ENCODE data around the gene ATG10.
A peak's percentile ranks its signal among the peaks of the same experiment; 100 is the strongest.
"Not testable (repeated sequence)": the region's sequence is repeated elsewhere in the genome, so short reads cannot be mapped to it uniquely, and the experiment has no call there.

Gene ATG10

DNA sequence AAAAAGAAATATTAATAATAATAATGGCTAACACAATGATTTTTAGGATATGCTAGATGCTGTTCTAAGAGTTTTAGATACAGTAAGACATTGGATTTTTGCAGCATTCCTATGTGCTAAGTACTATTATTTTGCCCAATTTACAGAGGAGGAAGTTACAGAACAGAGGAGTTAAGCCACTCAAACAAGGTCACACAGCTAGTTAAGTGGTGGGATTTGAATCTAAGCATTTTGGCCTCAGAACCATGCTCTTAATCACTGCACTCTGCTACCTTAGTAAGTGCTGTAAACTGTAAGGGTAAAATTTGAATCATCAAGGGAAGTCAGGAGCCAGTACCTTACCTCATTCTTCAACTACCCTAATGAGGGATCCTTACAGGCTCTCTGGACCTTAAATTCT lies 280.9 kb downstream of the ATG10 start:
- H3K4me1 ChIP-seq (ENCODE audit: control insufficient read depth, low read depth, low read length): peaks cover 15% of the 10 kb centered on the region
- H3K9me3 ChIP-seq (ENCODE audit: control insufficient read depth, low read depth, low read length): no peaks in the 10 kb centered on the region
- no peak overlapping the region for H3K4me3 ChIP-seq (ENCODE audit: low read length)
- no peak overlapping the region for H3K27ac ChIP-seq (ENCODE audit: low read length)
- H3K36me3 ChIP-seq (ENCODE audit: control insufficient read depth, low read depth, low read length): no peaks in the 10 kb centered on the region
- H3K9ac ChIP-seq (ENCODE audit: low read length): no peak overlapping the region
- no peaks in the 10 kb centered on the region for H3K27me3 ChIP-seq (ENCODE audit: control insufficient read depth, insufficient read depth, low read length)

DNA sequence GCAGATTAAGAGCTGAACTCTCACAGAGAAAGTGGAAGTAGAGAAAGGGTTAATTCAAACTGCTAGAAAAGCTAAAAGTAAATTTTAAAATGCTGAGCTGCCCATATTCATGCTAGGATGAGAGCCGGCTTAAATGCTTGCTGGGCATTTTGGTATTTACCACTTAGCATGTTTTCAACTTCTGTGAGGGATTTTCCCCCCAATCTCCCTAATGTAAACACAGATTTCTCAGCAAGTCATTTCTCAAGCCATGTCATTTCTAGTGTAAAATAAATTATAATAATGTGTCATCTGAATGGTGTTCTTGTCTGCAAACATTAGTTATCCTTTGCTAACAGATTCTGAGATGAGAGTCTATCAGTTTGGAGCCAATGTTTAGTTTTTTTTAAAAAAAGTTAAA lies 284.0 kb downstream of the ATG10 start:
- H3K36me3 ChIP-seq (ENCODE audit: control insufficient read depth, low read depth, low read length): no peaks in the 10 kb centered on the region
- no peak overlapping the region for H3K9ac ChIP-seq (ENCODE audit: low read length)
- no peak overlapping the region for H3K27ac ChIP-seq (ENCODE audit: low read length)
- no peaks in the 10 kb centered on the region for H3K27me3 ChIP-seq (ENCODE audit: control insufficient read depth, insufficient read depth, low read length)
- peaks cover 19% of the 10 kb centered on the region for H3K4me1 ChIP-seq (ENCODE audit: control insufficient read depth, low read depth, low read length)
- H3K4me3 ChIP-seq (ENCODE audit: low read length): no peak overlapping the region
- H3K9me3 ChIP-seq (ENCODE audit: control insufficient read depth, low read depth, low read length): no peaks in the 10 kb centered on the region

DNA sequence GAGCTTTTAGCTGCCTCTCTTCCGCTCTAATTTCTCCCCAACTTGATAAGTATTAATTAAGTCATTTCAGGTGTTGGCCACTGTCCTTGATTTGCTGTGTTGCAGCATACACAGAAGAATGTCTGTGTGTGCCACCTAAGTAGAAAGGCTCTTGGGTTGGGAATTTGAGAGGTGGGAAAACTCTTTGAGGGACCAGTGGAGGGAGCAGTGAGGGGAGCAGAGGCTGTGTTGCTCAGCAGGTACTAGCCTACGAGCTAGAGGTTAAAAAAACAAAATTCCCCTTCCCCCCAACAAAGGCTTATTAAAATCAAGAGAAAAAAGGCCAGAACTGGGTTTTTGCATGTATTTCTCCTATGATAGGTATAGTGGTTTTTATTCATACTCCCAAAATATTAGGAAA lies 285.4 kb downstream of the ATG10 start:
- H3K4me3 ChIP-seq (ENCODE audit: low read length): no peak overlapping the region
- H3K9ac ChIP-seq (ENCODE audit: low read length): no peak overlapping the region
- peaks cover 19% of the 10 kb centered on the region for H3K4me1 ChIP-seq (ENCODE audit: control insufficient read depth, low read depth, low read length)
- H3K27me3 ChIP-seq (ENCODE audit: control insufficient read depth, insufficient read depth, low read length): no peaks in the 10 kb centered on the region
- H3K36me3 ChIP-seq (ENCODE audit: control insufficient read depth, low read depth, low read length): no peaks in the 10 kb centered on the region
- no peak overlapping the region for H3K27ac ChIP-seq (ENCODE audit: low read length)
- H3K9me3 ChIP-seq (ENCODE audit: control insufficient read depth, low read depth, low read length): no peaks in the 10 kb centered on the region

DNA sequence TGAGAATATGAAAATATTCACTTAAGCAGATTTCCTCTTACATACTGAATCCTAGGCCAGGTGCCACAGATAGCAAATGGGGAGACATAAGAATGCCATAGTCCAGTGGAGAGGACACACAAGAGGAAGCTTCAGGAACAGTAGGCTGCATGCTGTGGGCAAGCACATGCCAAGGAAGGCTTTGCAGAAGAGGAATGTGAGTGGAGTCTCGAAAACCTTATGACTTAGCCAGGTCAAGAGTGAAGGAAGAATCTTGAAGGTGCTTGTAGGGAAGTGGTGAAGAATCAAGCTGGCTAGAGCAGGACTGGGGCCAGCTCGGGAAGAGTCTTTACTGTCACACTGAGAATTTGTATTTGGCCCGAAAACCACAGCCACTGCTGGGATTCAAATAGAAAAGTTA lies 285.9 kb downstream of the ATG10 start:
- Histone ChIP-seq H3K4me3 (ENCODE audit: low read length) (no peak overlapping the region), H3K27me3 (ENCODE audit: control insufficient read depth, insufficient read depth, low read length) (no peaks in the 10 kb centered on the region), H3K4me1 (ENCODE audit: control insufficient read depth, low read depth, low read length) (peaks cover 19% of the 10 kb centered on the region), H3K9me3 (ENCODE audit: control insufficient read depth, low read depth, low read length) (no peaks in the 10 kb centered on the region), H3K36me3 (ENCODE audit: control insufficient read depth, low read depth, low read length) (no peaks in the 10 kb centered on the region), H3K9ac (ENCODE audit: low read length) (no peak overlapping the region), H3K27ac (ENCODE audit: low read length) (no peak overlapping the region)

DNA sequence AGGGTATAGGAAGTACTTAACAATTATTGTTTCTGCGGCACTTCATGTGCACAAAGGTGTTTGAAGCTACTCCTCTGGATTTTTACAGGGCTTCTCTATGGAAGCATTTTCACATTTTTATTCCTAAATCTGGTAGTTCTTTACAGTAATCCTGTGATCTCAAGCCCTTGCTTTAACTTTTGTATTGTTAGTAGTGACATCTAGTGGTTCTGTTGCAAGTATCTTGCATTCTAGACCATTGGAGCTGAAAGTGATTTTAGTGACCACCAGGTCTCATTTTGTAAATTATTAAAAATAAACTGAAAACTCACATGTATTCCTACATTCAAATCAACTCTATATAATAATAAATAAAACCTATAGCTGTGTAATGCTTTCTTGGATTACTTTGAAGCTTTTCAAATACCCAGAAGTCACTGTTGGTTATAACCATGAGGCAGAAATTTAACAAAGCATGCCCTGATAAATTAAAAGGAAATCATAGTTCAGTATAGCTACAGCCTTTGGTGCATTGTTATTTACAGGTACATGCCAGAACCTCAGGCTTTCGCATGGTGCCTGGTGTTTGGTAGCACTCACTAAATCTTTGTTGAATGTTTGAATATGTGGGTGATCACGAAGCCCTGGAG lies 287.5 kb downstream of the ATG10 start:
- Histone ChIP-seq H3K9ac (ENCODE audit: low read length) (no peak overlapping the region), H3K4me3 (ENCODE audit: low read length) (no peak overlapping the region), H3K27me3 (ENCODE audit: control insufficient read depth, insufficient read depth, low read length) (no peaks in the 10 kb centered on the region), H3K36me3 (ENCODE audit: control insufficient read depth, low read depth, low read length) (no peaks in the 10 kb centered on the region), H3K27ac (ENCODE audit: low read length) (no peak overlapping the region), H3K9me3 (ENCODE audit: control insufficient read depth, low read depth, low read length) (no peaks in the 10 kb centered on the region), H3K4me1 (ENCODE audit: control insufficient read depth, low read depth, low read length) (peaks cover 16% of the 10 kb centered on the region)

DNA sequence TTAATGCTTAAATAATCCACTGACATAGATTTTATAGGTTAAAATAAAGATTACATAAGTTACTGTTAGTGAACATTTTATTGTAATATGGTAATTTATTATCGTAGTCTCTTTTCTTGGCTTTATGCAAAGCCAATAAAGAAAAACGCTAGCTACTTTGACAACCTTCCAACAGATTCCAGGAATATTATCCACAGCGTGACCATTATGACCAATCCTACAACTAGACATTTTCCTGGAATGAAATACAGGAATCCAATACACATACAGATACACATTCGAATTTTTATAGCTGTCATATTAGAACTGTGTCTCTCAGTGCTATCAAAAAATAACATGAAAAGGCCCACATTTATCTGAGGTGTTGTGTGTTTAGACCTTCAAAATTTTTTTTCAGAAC lies 293.2 kb downstream of the ATG10 start:
- no peaks in the 10 kb centered on the region for H3K9me3 ChIP-seq (ENCODE audit: control insufficient read depth, low read depth, low read length)
- no peak overlapping the region for H3K4me3 ChIP-seq (ENCODE audit: low read length)
- no peak overlapping the region for H3K9ac ChIP-seq (ENCODE audit: low read length)
- H3K27me3 ChIP-seq (ENCODE audit: control insufficient read depth, insufficient read depth, low read length): no peaks in the 10 kb centered on the region
- H3K27ac ChIP-seq (ENCODE audit: low read length): no peak overlapping the region
- H3K36me3 ChIP-seq (ENCODE audit: control insufficient read depth, low read depth, low read length): no peaks in the 10 kb centered on the region
- H3K4me1 ChIP-seq (ENCODE audit: control insufficient read depth, low read depth, low read length): no peaks in the 10 kb centered on the region

DNA sequence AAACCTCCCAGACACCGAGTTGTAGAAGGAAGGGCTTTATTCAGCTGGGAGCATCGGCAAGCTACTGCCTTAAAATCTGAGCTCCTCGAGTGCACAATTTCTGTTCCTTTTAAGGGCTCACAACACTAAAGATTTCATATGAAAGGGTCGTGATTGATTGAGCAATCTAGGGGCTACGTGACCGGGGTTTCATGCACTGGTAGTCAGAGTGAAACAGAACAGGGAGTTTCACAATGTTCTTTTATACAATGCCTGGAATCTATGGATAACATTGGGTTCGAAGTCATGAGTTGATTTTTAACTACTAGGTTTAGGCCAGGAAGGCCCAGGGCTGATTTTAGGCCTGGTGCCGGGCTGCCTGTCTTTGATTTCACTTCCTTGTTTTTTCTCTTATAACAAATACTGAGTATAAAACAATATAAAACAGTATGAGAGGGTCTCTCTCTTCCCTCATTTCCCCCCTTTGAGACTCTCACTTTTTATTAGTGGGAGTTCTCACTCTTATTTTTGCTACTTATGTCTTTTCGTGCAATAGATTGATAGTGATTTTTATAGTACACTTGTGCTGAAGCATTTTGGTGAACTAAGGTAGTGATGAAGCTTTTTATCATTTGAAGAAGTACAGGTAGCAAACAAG lies 295.6 kb downstream of the ATG10 start:
- not testable (repeated sequence) for H3K36me3 ChIP-seq (ENCODE audit: control insufficient read depth, low read depth, low read length); H3K4me1 ChIP-seq (ENCODE audit: control insufficient read depth, low read depth, low read length); H3K9me3 ChIP-seq (ENCODE audit: control insufficient read depth, low read depth, low read length)

DNA sequence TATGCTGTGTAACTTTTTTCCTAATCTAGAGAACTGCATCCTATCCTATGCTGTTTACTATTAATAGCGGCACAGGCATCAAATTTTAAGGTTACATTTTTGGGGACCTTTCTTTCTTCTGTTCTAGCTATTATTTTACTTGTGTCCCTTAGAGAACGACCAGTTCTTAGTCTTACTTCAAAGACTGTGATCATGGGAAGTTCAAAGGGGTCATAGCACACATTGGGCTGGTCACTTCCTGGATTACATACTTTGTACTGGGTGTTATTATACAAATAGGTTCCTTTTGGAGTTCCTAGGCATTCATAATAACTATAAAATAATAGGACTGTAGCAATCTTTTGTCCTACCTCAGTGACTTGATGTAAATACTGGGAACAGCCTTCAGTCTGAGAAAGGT lies 297.5 kb downstream of the ATG10 start:
- H3K27me3 ChIP-seq (ENCODE audit: control insufficient read depth, insufficient read depth, low read length); H3K9ac ChIP-seq (ENCODE audit: low read length); H3K9me3 ChIP-seq (ENCODE audit: control insufficient read depth, low read depth, low read length); H3K4me3 ChIP-seq (ENCODE audit: low read length); H3K27ac ChIP-seq (ENCODE audit: low read length); H3K4me1 ChIP-seq (ENCODE audit: control insufficient read depth, low read depth, low read length); H3K36me3 ChIP-seq (ENCODE audit: control insufficient read depth, low read depth, low read length): not testable (repeated sequence)

More for the DNA sequence above, 295.6 kb downstream of the ATG10 start:
- H3K9ac ChIP-seq (ENCODE audit: low read length); H3K27ac ChIP-seq (ENCODE audit: low read length); H3K27me3 ChIP-seq (ENCODE audit: control insufficient read depth, insufficient read depth, low read length); H3K4me3 ChIP-seq (ENCODE audit: low read length): not testable (repeated sequence)

DNA sequence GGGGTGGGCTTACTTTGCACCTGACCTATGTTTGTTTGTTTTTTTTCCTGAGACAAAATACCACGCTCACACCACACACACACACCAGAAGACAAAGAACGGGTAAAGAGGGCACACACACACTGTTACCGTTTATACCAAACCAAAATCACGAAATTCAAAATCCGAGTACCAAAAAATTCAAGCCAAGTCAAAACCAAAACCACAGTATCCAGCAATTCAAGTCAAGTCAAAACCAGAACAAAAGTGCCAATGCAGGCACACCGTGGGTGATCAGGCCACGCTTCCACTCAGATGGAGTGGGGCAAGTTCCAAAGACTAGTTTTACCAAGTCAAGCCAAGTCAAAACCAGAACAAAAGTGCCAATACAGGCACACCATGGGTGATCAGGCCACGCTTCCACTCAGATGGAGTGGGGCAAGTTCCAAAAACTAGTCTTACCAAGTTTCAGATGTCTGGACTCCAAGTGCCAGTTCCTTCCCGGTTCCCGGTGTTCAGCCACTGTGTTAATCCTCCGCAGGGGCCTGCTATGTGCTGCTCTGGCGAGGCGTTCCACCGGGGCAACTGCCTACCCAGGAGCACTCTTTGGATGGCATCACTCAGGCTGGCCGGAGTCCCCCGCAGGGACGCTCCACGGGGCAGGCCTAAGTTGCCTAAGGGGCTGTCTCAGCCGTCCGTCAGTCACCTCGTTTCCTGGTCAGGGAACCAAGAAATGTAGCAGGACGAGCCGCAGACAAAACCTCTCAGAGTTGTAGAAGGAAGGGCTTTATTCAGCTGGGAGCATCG lies 300.9 kb downstream of the ATG10 start:
- H3K36me3 ChIP-seq (ENCODE audit: control insufficient read depth, low read depth, low read length): peaks cover 33% of the 10 kb centered on the region
- not testable (repeated sequence) for H3K4me3 ChIP-seq (ENCODE audit: low read length); H3K27ac ChIP-seq (ENCODE audit: low read length); H3K27me3 ChIP-seq (ENCODE audit: control insufficient read depth, insufficient read depth, low read length); H3K9me3 ChIP-seq (ENCODE audit: control insufficient read depth, low read depth, low read length); H3K9ac ChIP-seq (ENCODE audit: low read length)
- peaks cover 23% of the 10 kb centered on the region for H3K4me1 ChIP-seq (ENCODE audit: control insufficient read depth, low read depth, low read length)

DNA sequence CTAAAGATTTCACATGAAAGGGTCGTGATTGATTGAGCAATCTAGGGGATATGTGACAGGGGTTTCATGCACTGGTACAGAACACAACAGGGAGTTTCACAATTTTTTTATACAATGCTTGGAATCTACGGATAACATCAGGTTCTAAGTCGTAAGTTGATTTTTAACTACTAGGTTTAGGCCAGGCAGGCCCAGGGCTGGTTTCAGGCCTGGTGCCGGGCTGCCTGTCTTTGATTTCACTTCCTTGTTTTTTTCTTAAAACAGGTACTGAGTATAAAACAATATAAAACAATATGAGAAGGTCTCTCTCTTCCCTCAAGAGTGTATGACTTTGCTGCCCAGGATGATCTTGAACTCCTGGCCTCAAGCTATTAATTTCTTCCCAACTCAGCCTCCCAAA lies 301.6 kb downstream of the ATG10 start:
- not testable (repeated sequence) for H3K27ac ChIP-seq (ENCODE audit: low read length); H3K4me3 ChIP-seq (ENCODE audit: low read length); H3K9me3 ChIP-seq (ENCODE audit: control insufficient read depth, low read depth, low read length); H3K9ac ChIP-seq (ENCODE audit: low read length); H3K27me3 ChIP-seq (ENCODE audit: control insufficient read depth, insufficient read depth, low read length)
- Histone ChIP-seq H3K36me3 (ENCODE audit: control insufficient read depth, low read depth, low read length) (peaks cover 33% of the 10 kb centered on the region), H3K4me1 (ENCODE audit: control insufficient read depth, low read depth, low read length) (peaks cover 23% of the 10 kb centered on the region)

DNA sequence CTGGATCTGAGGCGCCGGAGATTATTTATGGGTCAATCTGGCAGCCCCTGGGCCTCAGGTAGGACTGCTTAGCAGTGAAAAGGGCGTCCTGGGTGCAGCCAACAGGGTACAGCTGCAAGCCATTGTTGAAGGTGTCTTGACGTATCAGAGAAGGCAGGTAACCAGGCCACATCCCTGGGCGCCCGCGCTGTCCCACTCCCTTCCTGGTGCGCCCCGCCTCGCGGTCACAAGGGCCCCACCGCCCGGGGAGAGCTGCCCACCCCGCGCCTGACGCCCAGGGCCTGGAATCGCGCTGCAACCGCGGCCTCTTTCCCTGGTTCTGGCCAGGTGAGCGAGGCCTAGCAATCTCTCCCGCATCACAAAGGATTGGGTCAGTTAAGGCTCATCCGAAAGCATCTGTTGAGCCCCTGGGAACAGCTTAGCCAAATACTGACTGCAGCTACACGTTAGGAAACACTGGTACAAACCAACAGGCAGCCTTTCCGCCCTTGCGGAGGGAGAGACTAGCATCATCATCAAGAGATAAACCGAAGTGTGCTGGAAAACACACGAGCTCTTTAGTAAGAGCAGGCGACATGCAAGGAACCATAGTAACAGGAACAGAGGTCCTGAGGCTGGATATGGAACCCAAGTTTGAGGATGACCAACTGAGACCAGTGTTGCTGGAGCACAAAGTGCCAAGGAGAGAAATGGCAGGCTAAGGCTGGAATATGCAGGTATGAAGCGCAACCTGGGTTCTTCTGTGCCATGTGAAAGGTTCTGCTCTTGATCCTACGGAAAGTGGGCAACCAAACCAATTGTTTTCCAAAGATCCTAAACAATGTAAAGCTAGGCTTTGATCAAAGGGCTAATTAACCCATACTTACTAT lies 302.8 kb downstream of the ATG10 start:
- no peaks in the 10 kb centered on the region for H3K9me3 ChIP-seq (ENCODE audit: control insufficient read depth, low read depth, low read length)
- peak overlapping the region; percentile 49 for H3K27ac ChIP-seq (ENCODE audit: low read length)
- peaks cover 23% of the 10 kb centered on the region for H3K4me1 ChIP-seq (ENCODE audit: control insufficient read depth, low read depth, low read length)
- peak overlapping the region; percentile 33 for H3K9ac ChIP-seq (ENCODE audit: low read length)
- H3K27me3 ChIP-seq (ENCODE audit: control insufficient read depth, insufficient read depth, low read length): no peaks in the 10 kb centered on the region
- H3K4me3 ChIP-seq (ENCODE audit: low read length): peak overlapping the region; percentile 6
- peaks cover 33% of the 10 kb centered on the region for H3K36me3 ChIP-seq (ENCODE audit: control insufficient read depth, low read depth, low read length)

All from iPS-18a (cell line).